Mesothelial cell of epicardium (in vitro differentiated cells): Measurements from ENCODE around the gene MAP2K6. TPM values are rescaled to one million over a fixed set of nuclear protein-coding genes. Genes with fewer than 3 reads are reported as not detected.

Experiments used
- DNase-seq, 2 experiments: peaks; one replicate each; pipeline ENCODE4 v3.0.0; 2021; ENCODE audit warnings: low spot score in 2 of 2; ENCODE audit not compliant: unreplicated experiment in 2 of 2
- H3K27ac Mint-ChIP-seq: 2 replicates; pipeline ENCODE4 v1.8.0; 2021; ENCODE audit warnings: mixed read lengths
- H3K27me3 Mint-ChIP-seq: 2 replicates; pipeline ENCODE4 v1.8.0; 2021; ENCODE audit warnings: low read depth, mixed read lengths
- H3K36me3 Mint-ChIP-seq: 2 replicates; pipeline ENCODE4 v1.8.0; 2021; ENCODE audit warnings: mixed read lengths
- H3K4me1 Mint-ChIP-seq: 2 replicates; pipeline ENCODE4 v1.8.0; 2021; ENCODE audit warnings: mixed read lengths
- H3K4me3 Mint-ChIP-seq: 2 replicates; pipeline ENCODE4 v1.8.0; 2021; ENCODE audit warnings: mild to moderate bottlenecking, moderate library complexity, mixed read lengths
- H3K9me3 Mint-ChIP-seq: 2 replicates; pipeline ENCODE4 v1.8.0; 2021; ENCODE audit warnings: mixed read lengths
- CTCF ChIP-seq: fragments of 200-600 bp; sonication (generic); IDR thresholded peaks from one replicate; pipeline ENCODE4 v1.5.0; 2021; ENCODE audit warnings: antibody characterized with exemption; ENCODE audit not compliant: unreplicated experiment
- total RNA-seq: library from RNA; stranded (reverse); gene quantifications from 3 replicates; pipeline ENCODE4 v1.2.1, GENCODE V29; 2021

Gene MAP2K6
- total RNA-seq, 1 donor from 2014 or later = 21.2 TPM

- Mint-ChIP-seq H3K4me1 (peaks cover 6% of the 10 kb centered on the region), H3K4me3 (no peak overlapping the region), H3K27ac (no peak overlapping the region), H3K36me3 (no peaks in the 10 kb centered on the region), H3K27me3 (no peaks in the 10 kb centered on the region), H3K9me3 (no peaks in the 10 kb centered on the region)
- no peak for TF ChIP-seq CTCF
- no peak for DNase-seq
These were observed 81.3 kb downstream of the MAP2K6 start for GRCh38 chr17:69495787-69496186.

- H3K27ac Mint-ChIP-seq = no peak overlapping the region
- no peak overlapping the region for H3K4me3 Mint-ChIP-seq
- H3K4me1 Mint-ChIP-seq = peaks cover 14% of the 10 kb centered on the region
- no peaks in the 10 kb centered on the region for H3K9me3 Mint-ChIP-seq
- no peak for TF ChIP-seq CTCF
- no peak for DNase-seq
- H3K36me3 Mint-ChIP-seq = no peaks in the 10 kb centered on the region
- no peaks in the 10 kb centered on the region for H3K27me3 Mint-ChIP-seq
These were observed 82.7 kb downstream of the MAP2K6 start for GRCh38 chr17:69497161-69497560.

GRCh38 chr17:69499318-69499717, 84.8 kb downstream of the MAP2K6 start:
- no peak overlapping the region for H3K4me3 Mint-ChIP-seq
- H3K27ac Mint-ChIP-seq = no peak overlapping the region
- H3K36me3 Mint-ChIP-seq = no peaks in the 10 kb centered on the region
- no peaks in the 10 kb centered on the region for H3K27me3 Mint-ChIP-seq
- no peaks in the 10 kb centered on the region for H3K9me3 Mint-ChIP-seq
- H3K4me1 Mint-ChIP-seq = peaks cover 20% of the 10 kb centered on the region
- DNase-seq = no peak
- TF ChIP-seq CTCF = no peak

- Mint-ChIP-seq H3K36me3 (peaks cover 2% of the 10 kb centered on the region), H3K27me3 (no peaks in the 10 kb centered on the region), H3K4me3 (no peak overlapping the region), H3K4me1 (peaks cover 20% of the 10 kb centered on the region), H3K27ac (no peak overlapping the region), H3K9me3 (no peaks in the 10 kb centered on the region)
- DNase-seq = no peak
- no peak for TF ChIP-seq CTCF
These were observed 86.5 kb downstream of the MAP2K6 start for GRCh38 chr17:69500911-69501429.

GRCh38 chr17:69501591-69502468, 87.3 kb downstream of the MAP2K6 start:
- Mint-ChIP-seq H3K27ac (peak overlapping the region; percentile 84), H3K27me3 (no peaks in the 10 kb centered on the region), H3K4me3 (peak overlapping the region; percentile 61), H3K4me1 (peaks cover 24% of the 10 kb centered on the region), H3K36me3 (peaks cover 7% of the 10 kb centered on the region), H3K9me3 (no peaks in the 10 kb centered on the region)
- DNase-seq = no peak
- TF ChIP-seq CTCF = no peak
